ENCODE data around the gene PSME2.
A peak's percentile ranks its signal among the peaks of the same experiment; 100 is the strongest.

The PSME2 gene, protein sequence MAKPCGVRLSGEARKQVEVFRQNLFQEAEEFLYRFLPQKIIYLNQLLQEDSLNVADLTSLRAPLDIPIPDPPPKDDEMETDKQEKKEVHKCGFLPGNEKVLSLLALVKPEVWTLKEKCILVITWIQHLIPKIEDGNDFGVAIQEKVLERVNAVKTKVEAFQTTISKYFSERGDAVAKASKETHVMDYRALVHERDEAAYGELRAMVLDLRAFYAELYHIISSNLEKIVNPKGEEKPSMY

GRCh38 chr14:24146453-24146977 is at the start of gene PSME2:
Gene PSME2 (minus strand): TSS chr14:24146610. CDS start chr14:24146581, 29 bp downstream.
- H3K27ac ChIP-seq: peak within 1 kb of the TSS; percentile 93
- TF ChIP-seq CTCF (IDR thresholded peaks at IDR 0.05): no peak
- TF ChIP-seq ZFX (IDR thresholded peaks at IDR 0.05; ENCODE audit: borderline replicate concordance): no peak

DNA sequence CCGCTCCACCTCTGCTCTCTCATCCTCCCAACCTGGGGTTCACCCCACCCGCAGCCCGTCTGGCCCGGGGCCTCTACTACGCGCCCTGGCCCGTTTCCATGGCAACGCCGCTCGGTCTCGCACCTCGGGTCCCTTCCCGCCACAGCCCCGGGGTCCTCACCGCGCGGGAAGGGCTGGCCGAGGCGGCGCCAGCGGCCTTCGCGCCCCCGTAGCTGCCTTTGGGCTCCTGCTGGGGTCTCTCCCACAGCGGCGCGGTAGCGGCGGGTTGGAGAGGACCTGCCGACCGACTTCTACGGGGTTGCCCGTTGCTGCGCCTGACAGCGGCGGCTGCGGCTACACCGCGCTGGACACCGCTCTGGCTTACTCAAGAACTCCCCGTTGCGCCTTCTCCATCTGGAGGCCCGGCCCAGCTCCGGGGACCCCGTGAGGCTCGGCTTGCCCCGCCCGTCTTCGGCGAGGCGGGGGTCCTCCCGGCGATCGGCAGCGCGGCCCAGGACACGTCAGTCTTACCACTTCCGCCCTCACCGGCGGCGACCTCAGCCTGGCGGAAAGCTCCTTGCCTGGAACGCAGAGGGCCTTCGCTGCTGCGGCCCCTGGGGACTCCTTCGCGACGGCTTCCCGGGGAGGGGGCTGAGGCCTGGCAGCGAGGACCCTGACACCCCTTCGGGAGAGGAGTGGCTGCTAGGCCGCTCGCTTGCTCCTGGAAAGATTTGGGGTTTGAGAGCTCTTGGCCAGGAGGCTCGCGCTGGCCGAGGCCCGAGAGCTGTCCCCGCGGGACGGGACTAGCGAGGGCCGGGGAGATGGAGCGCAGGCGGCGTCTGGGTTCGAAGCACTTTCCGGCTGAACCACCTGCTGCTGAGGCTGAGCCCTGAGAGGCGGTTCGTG is 49.0 kb upstream of the PSME2 start, which contains the start of gene TM9SF1:
Gene TM9SF1 (minus strand): TSS at position 256 of the 885 bp plus-strand sequence. CDS start 422 bp downstream, outside the sequence.
- peak within 1 kb of the TSS; percentile 92 for H3K27ac ChIP-seq
- TF ChIP-seq ZFX (IDR thresholded peaks at IDR 0.05; ENCODE audit: borderline replicate concordance) (no peak), CTCF (IDR thresholded peaks at IDR 0.05) (no peak)

GRCh38 chr14:24194873-24195185 is 48.4 kb upstream of the PSME2 start:
- TF ChIP-seq ZFX (IDR thresholded peaks at IDR 0.05; ENCODE audit: borderline replicate concordance): no peak
- no peak for TF ChIP-seq CTCF (IDR thresholded peaks at IDR 0.05)
- peak overlapping the region; percentile 92 for H3K27ac ChIP-seq

DNA sequence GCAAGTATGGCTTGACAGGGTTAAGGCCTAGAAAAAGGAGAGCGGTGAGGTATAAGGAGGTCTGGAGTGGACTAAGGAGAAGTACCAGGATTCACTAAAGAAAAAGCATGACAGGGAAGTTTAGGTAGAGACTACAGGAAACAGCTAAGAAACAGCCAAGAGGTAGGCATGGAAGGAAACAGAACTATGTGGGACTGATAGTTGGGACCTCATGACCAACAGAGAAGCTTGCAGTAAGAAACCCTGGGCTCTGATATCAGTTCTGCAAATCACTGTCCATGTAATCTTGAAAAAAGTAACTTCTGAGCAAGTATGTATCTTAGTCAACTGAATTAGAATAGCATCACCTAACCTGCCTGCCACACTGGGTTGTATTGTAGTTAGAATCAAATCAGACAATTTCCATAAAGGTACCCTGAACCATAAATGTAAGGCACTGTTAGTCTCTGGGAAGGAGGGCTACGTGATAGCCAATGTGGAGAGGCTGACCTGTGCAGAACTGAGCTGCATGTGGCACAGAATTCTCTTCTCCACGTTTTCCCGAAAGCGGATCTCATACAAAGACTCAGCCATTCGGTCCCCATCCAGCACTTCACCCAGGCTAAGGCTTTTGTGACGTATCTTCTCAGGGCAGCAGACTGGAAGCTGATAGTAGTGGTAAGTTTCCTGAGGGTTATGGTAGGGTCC is 47.9 kb upstream of the PSME2 start:
- H3K27ac ChIP-seq: peak overlapping the region; percentile 92
- TF ChIP-seq CTCF (IDR thresholded peaks at IDR 0.05) (no peak), ZFX (IDR thresholded peaks at IDR 0.05; ENCODE audit: borderline replicate concordance) (no peak)

- no peak overlapping the region for H3K27ac ChIP-seq
- TF ChIP-seq CTCF (IDR thresholded peaks at IDR 0.05) (no peak), ZFX (IDR thresholded peaks at IDR 0.05; ENCODE audit: borderline replicate concordance) (no peak)
These were observed 46.5 kb upstream of the PSME2 start for GRCh38 chr14:24192933-24193332.

- TF ChIP-seq CTCF (IDR thresholded peaks at IDR 0.05): no peak
- no peak for TF ChIP-seq ZFX (IDR thresholded peaks at IDR 0.05; ENCODE audit: borderline replicate concordance)
- H3K27ac ChIP-seq: no peak overlapping the region
These were observed 44.0 kb upstream of the PSME2 start for GRCh38 chr14:24190416-24190815.

Data from 22Rv1 (cell line).